ENCODE measurements around the gene BBIP1.
"Not testable (repeated sequence)": the region's sequence is repeated elsewhere in the genome, so short reads cannot be mapped to it uniquely, and the experiment has no call there.

The BBIP1 gene

DNA sequence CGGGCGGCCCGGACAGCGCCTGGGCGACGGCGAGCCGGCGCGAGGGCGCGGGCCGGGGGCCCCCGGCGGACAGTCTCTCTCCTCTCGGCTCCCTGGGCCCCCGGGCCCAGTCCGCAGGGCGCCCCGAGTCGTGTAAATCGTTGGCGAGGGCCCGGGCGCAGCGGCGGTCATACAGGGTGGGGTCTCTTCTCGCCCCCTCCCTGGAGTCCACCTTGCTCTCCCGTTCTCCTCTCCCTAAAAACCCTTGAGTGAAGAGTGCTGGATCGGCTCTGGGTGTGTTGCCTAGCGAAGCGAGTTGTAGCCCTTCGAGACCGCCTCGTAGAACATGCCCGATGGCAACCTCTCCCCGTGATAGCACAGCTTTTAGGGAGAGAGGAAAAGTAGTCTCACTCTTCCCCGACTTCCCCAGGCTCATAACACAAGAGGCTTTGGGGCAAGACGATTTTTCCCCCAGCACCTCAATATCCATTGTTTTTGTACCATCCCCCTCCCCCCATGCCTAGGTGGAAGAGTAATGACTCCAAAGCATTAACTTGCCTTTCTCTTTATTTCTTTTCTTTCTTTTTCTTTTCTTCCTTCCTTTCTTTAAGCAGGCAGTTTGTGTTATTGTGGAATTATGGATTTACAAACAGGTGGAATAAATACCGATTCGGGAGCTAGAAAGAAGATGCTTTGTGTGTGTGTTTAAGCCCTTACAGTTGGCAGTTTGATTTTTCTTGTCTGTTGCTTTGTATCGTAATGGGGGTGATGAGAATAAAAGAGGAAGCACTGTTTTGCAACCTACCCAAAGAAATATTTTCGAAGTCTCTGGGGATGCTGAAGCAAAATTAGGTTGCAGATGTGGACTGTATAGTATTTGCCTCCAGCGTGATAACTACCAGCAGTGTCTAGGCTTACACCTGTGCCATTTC is 1.2 kb upstream of the BBIP1 start:
- no peak for DNase-seq

DNA sequence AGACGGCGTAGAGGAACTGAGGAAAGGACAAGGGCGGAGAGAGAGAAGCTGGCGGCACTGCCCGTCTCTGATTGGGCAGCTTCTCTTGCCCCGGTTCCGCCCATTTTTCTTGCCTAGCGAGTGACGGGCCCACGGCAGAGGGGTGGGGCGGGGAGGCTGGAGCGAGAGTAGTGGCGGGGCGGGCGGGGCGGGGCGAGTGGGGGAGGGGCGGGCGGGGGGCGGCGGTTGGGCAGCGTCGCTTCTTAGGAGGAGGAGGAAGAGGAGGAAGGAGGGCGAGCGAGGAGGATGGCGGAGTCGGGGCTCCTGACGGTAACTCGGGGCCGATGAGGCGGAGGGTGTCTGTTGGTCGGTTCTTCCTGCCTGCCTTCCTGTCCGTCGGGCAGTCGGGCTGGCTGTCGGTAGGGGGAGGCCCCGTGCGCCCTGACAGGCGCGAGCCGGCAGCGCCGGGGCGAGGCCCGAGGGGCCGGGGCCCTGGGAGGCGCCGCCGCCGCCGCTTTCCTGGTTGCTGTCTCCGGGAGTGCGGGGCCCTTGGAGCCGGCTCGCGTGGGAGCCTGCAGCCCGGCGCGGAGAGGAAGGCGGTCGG is 460 bp upstream of the BBIP1 start, which contains the start of gene SHOC2:
Gene SHOC2, plus strand, starts transcription at position 256 of the 583 bp plus-strand sequence. CDS start 44,755 bp downstream, outside the sequence.
- peak; percentile 65 for DNase-seq

GRCh38 chr10:110918269-110918642 is 724 bp downstream of the BBIP1 start:
- DNase-seq: peak; percentile 61

DNA sequence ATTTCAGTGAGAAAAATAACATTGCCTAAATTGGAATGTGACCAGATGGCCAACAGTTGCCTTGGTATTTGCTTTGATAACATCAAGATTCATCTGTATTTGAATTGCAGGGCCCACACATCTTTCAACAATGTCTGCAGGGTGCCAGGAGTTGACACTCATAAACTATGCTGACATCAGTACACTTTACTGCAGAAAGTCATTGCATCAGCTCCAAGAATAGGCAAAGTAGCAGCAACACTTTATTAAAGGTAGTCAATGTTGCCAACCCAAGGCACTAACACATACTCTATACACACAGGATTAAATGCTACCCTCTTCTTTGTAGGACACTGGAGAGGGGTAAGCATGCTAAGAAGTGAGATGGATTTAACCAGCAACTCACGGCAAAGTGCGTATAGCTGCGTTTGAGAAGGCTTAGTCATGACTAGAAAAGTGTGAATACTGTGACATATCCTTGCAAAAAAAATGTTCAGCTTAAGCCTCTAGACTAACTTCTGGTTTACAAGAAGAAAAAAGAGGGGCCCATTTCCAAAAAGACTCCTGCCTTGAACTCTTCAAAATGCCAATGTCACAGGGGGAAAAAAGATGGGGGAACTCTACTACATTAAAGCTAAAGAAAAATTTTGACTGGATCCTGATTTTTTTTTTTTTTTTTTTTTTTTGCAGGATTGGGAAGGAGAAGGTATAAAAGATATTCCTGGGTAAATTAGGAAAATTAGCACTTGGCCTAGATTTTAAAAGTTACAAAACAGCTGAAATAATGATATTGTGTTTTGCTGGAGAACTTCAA is 2.2 kb downstream of the BBIP1 start:
- no peak for DNase-seq

- not testable (repeated sequence) for DNase-seq
These were observed 3.4 kb downstream of the BBIP1 start for GRCh38 chr10:110915600-110915999.

DNA sequence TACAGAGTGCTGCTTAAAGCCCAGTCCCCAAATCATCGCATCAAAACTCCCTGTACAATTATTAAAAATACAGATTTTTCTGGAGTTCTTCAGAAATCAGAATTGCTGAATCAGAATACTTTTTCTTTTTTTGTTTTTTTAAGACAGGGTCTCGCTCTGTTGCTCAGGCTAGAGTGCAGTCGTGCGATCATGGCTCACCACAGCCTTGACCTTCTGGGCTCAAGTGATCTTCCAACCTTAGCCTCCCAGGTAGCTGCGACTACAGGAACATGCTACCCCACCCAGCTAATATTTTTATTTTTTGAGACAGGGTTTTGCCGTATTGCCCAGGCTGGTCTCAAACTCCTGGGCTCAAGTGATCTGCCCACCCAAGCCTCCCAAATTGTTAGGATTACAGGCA is 3.9 kb downstream of the BBIP1 start:
- no peak for DNase-seq

DNA sequence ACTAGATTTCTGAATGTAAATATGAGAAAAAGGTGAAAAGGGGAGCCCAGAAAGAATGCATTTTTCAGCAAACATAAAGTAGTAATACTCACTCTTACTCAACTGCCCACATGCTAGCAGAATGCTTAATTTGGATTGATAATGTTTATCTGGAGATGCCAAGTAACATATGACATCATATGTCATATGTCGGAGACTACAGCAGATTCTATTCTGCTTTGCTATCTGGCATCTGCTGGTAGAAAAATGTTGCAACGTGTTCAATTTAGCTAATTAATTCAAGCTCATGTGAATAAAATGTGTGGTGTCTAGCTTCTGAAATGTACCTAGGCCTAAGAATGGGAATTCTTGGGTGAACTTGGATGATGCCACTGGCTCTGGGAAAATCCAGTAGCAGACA is 4.5 kb downstream of the BBIP1 start:
- no peak for DNase-seq

GRCh38 chr10:110912374-110912773 is 6.6 kb downstream of the BBIP1 start:
- DNase-seq: no peak

DNA sequence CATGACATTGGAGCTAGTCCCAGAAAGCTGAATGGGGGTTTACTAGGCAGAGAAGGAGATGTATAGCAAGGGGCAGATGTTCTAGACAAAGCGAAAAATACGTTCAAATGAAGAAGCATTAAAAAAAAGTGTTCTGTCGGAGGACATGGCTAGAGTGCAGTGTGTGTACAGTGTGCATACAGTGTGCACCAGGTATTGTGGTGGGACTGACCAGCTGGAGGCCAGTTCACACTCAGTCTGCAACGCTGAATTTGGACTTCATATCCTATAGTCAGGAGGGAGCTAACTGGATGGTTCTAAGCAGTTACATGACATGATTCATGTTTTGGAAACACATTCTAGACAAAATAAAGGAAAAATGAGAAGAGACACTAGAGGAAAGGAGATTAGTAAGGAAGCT is 8.8 kb downstream of the BBIP1 start:
- no peak for DNase-seq

DNA sequence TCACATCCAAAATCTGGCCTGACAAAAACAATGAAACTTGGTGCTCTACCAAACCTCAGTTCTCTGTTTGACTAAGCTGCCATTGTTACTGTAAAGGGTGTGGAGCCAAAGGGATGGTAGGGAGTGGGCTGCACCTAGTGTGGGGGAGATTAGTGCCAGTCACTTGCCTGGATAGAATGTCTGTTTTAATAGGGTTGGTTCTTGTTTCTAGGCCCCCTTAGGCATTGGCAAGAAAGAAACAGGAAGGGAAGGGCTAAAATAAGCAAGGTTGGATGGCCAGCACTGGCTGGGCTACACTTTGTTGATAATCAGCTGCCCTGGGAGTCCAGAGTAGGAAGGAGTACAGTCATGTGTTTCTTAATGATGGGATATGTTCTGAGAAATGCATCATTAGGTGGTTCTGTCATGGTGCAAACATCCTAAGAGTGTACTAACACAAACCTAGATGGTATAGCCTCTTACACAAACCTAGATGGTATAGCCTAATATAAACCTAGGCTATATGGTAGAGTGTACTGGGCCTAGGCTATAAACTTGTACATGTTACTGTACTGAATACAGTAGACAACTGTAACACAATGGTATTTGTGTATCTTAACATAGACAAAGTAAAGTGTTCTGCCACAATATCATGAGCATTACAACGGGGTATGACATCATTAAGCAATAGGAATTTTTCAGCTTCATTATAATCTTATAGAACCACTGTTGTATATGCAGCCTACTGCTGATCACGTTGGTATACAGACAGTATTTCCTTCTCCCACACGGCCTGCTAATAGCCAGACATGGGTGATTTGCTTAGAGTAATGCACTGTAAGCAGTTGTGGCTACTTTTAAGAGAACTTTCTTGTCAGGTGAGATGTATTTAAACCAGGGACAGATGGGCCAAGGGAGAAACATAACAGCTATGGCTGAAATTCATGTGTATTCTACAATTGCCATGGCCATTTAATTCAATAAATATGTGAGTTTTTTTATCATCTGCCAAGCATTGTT is 15.4 kb downstream of the BBIP1 start:
- DNase-seq: no peak

DNA sequence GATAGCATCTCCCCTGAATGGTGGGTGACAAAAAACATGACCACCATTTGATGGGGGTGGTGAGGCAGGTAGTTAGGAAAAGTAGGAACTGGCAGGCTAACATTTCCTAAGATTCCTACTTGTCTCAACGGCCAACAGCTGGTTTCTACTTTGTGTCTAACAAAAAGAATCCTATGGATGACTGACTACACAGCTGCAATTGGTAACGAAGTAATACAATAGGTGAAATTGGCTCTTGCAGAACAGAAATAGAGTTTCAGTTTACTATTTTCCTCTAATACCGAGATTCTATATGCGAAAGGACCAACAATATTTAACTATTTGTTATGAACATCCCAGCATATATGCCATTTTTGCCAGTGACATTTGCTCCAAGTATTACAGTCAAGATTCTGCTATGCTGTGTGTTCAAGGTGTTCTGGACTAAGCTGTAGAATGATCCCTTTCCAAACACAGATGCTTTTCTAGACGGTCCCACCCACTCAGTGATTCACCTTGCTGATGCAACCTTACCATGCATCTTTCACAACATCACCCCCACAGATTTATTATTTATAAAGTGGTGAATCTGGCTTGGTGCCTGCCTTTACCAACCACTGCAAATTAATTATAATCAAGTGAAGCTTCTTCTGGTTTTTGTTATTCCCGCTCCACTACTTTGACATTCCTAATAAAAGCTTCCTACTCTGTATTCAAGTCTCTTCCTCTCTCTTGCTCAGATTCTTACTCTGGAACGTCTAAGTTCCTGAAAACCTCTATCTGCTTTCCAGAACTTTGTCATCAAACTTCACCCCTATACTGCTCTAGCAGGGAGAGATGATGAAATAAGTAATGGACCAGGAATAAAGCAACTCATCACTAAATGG is 16.8 kb downstream of the BBIP1 start:
- no peak for DNase-seq

GRCh38 chr10:110900983-110901382 is 18.0 kb downstream of the BBIP1 start:
- DNase-seq: no peak

DNA sequence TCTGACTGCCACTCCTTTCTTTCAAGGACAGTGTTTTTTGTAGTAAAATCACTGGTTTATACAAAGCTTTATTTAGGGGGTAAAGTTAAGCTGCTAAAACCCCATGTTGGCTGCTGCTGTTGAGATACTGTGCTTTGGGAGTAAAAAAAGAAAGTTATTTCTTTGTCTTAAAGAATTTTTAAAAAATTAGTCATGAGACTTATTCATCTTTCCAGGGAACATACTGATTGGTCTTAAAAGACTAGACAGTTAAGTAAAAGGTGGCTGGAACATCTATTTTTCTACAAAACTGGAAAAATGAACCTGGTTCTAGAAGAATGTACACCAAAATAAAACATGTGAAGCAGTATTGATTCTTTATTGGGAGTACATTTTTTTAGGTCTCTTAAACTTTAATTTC is 20.6 kb downstream of the BBIP1 start:
- no peak for DNase-seq

DNA sequence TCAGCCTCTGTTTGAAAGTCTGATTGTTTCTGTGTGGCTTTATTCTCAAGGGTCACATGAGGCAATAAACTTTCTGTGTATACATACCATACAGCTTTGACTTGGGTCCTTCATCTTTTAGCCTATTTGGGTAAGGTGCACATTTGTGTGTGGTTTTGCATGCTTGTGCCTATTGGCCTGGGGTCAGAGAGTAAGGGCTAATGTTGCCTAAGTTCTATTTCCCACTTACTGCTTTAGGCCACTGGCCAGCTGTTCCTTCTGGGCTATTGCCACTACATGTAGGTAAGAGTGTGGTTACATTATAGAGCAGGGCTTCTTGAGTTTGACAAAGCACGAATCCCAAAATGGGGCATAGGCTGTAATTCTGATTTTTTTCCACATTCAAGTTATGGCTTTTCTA is 21.8 kb downstream of the BBIP1 start:
- no peak for DNase-seq

- no peak for DNase-seq
These were observed 25.3 kb downstream of the BBIP1 start for GRCh38 chr10:110893559-110894179.

DNA sequence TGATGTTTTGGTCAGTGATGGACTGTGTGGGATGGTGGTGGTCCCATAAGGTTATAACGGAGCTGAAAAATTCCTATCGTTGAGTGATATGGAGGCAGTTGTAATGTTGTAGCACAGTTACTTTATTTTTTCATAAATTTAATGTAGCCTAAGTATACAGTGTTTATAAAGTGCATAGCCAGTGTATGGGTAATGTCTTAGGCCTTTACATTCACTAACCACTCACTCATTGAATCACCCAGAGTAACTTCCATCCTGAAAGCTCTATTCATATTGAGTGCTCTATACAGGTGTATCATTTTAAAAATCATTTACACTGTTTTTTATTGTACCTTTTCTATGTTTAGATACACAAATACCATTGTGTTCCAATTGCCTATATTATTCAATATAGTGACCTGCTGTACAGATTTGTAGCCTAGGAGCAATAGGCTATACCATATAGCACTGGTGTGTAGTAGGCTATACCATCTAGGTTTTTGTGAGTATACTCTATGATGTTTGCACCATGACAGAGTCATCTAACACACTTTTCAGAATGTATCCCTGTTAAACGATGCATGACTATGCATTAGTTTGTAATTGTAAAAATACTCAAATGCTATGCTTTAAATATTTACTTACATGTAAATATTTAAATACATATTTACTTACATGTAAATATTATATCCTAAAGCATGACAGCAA is 26.2 kb downstream of the BBIP1 start:
- no peak for DNase-seq

- no peak for DNase-seq
These were observed 31.4 kb downstream of the BBIP1 start for GRCh38 chr10:110887560-110887959.

DNA sequence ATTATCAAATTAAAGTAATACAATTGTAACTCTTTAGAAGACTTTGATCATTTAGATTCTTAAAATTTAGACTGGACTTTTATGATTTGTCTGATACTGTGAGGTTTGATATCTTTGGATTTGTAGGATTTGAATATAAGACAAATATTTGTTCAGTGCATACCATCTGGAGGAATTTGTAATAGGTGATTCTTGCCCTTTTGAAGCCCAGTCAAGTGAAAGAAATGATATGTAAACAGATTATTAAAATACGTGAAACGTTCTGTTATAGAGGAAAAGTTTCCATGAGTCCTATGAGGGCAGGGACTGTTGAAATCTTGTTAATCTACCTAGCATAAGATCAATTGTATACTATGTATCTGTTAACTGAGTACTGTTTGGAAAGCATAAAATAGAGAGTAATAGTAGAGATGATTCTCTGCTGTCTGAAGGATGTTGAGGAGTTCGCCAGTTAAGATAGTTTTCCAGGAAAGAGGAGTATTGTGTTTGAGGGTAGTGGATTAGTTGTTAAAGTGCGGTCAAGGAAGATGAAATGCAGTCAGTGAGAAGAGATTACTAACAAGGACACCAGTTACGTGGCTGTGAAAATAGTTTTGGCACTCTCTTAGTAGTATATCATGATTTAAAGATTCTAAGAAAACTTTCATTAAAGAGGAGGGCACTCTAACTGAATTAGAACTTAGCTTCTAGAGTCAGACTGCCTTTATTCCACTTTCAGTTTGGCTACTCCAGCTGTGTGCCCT is 32.9 kb downstream of the BBIP1 start:
- DNase-seq: no peak

GRCh38 chr10:110883924-110884323 is 35.1 kb downstream of the BBIP1 start:
- DNase-seq: no peak

Data from 8988T (cell line).